Keratinocyte (primary cell): Measurements from ENCODE around the gene ARID1B. TPM values are rescaled to one million over a fixed set of nuclear protein-coding genes. Genes with fewer than 3 reads are reported as not detected.

Experiments used
- DNase-seq: peaks from one replicate; pipeline ENCODE4 v3.0.0-alpha.2; 2011; ENCODE audit warnings: low read depth, missing footprints, low spot score
- FAIRE-seq: peaks from 2 replicates; lab custom pipeline; 2011; peaks lifted over from hg19 to GRCh38; lab: Jason Lieb, UNC
- H2AFZ ChIP-seq: 2 replicates; pipeline ENCODE4 v1.6.0; 2012; ENCODE audit warnings: low read length, control low read depth, inconsistent platforms; ENCODE audit not compliant: control insufficient read depth
- H3K27ac ChIP-seq: 2 replicates; pipeline ENCODE4 v1.5.1; 2011; ENCODE audit warnings: low read length; ENCODE audit not compliant: control insufficient read depth, insufficient read depth
- H3K27me3 ChIP-seq: 3 replicates; pipeline ENCODE4 v1.6.0; 2011; ENCODE audit warnings: low read length; ENCODE audit not compliant: control insufficient read depth, insufficient read depth; ENCODE audit errors: extremely low read depth
- H3K36me3 ChIP-seq, 2 experiments: 2 replicates in 1 of 2; 3 replicates in 1 of 2; pipeline ENCODE4 v1.5.1; 2011; ENCODE audit warnings: low read length in 2 of 2, mild to moderate bottlenecking in 1 of 2; ENCODE audit not compliant: control insufficient read depth in 2 of 2, insufficient read depth in 2 of 2; ENCODE audit errors: extremely low read depth in 1 of 2
- H3K4me1 ChIP-seq: 3 replicates; pipeline ENCODE4 v1.5.1; 2011; ENCODE audit warnings: low read length; ENCODE audit not compliant: control insufficient read depth, insufficient read depth; ENCODE audit errors: extremely low read depth
- H3K4me2 ChIP-seq: 3 replicates; pipeline ENCODE4 v1.6.0; 2011; ENCODE audit warnings: low read depth, low read length; ENCODE audit not compliant: control insufficient read depth, insufficient read depth; ENCODE audit errors: extremely low read depth
- H3K4me3 ChIP-seq, 3 experiments: fragments of 200-600 bp in 1 of 3; sonication (generic) in 1 of 3; 2 replicates in 2 of 3; 3 replicates in 1 of 3; pipeline ENCODE4 v1.5.1; 2011 to 2016; ENCODE audit warnings: low read length in 3 of 3, mild to moderate bottlenecking in 3 of 3, control low read depth in 2 of 3, inconsistent platforms in 1 of 3, low read depth in 1 of 3, mixed read lengths in 1 of 3, mixed run types in 1 of 3, moderate library complexity in 1 of 3; ENCODE audit not compliant: control insufficient read depth in 2 of 3, insufficient read depth in 2 of 3; ENCODE audit errors: extremely low read depth in 1 of 3
- H3K79me2 ChIP-seq: 2 replicates; pipeline ENCODE4 v1.6.0; 2012; ENCODE audit warnings: low read length; ENCODE audit not compliant: control insufficient read depth, insufficient read depth
- H3K9ac ChIP-seq: 3 replicates; pipeline ENCODE4 v1.6.0; 2011; ENCODE audit warnings: low read length; ENCODE audit not compliant: control insufficient read depth, insufficient read depth; ENCODE audit errors: extremely low read depth
- H3K9me1 ChIP-seq: 3 replicates; pipeline ENCODE4 v1.6.0; 2011; ENCODE audit warnings: low read length; ENCODE audit not compliant: control insufficient read depth, insufficient read depth; ENCODE audit errors: extremely low read depth
- H3K9me3 ChIP-seq: 2 replicates; pipeline ENCODE4 v1.5.1; 2012; ENCODE audit warnings: low read depth, low read length; ENCODE audit not compliant: control insufficient read depth
- H4K20me1 ChIP-seq: 3 replicates; pipeline ENCODE4 v1.6.0; 2011; ENCODE audit warnings: low read length; ENCODE audit not compliant: control insufficient read depth, insufficient read depth; ENCODE audit errors: extremely low read depth
- EZH2 ChIP-seq: IDR thresholded peaks from one replicate; pipeline ENCODE4 v1.6.1; 2012; ENCODE audit warnings: inconsistent platforms, mild to moderate bottlenecking, low read length, moderate library complexity
- dilution Hi-C: fragments of 300-500 bp; cut with MboI; formaldehyde crosslinking; loops from one replicate; pipeline ENCODE4 v1.7.0; 2020; ENCODE audit warnings: low sequenced_read_pairs; ENCODE audit not compliant: extremely low pct_ligation_motif_present
- polyA plus RNA-seq, 5 experiments: library from polyadenylated mRNA; depleted of rRNA in 3 of 5; stranded (reverse) in 3 of 5; stranded (forward) in 1 of 5; unstranded in 1 of 5; fragments of >200 nt; gene quantifications; 1 replicate in 1 of 5; 2 replicates in 3 of 5; 3 replicates in 1 of 5; pipeline versions ENCODE4 v1.2.1 to v1.2.3, GENCODE V29; 2011 to 2012; ENCODE audit warnings: missing spikeins in 2 of 5, low read depth in 1 of 5, low replicate concordance in 1 of 5
- TF ChIP-seq, protein P1 (sequence below), 3 experiments: IDR thresholded peaks in 1 of 3; conservative IDR thresholded peaks in 1 of 3; optimal IDR thresholded peaks in 1 of 3; 2 replicates in 2 of 3; 3 replicates in 1 of 3; pipeline versions ENCODE3 to v1.5.1; 2011; ENCODE audit warnings: low read length in 3 of 3, mild to moderate bottlenecking in 3 of 3, moderate library complexity in 2 of 3, control low read depth in 1 of 3, inconsistent platforms in 1 of 3; ENCODE audit not compliant: insufficient read depth in 2 of 3; ENCODE audit errors: extremely low read depth in 1 of 3

Gene ARID1B
- polyA plus RNA-seq, 1 donor (not counting 4 experiments of a cell fraction or from before 2014, with no cell fraction given) = 14.9 TPM

DNA sequence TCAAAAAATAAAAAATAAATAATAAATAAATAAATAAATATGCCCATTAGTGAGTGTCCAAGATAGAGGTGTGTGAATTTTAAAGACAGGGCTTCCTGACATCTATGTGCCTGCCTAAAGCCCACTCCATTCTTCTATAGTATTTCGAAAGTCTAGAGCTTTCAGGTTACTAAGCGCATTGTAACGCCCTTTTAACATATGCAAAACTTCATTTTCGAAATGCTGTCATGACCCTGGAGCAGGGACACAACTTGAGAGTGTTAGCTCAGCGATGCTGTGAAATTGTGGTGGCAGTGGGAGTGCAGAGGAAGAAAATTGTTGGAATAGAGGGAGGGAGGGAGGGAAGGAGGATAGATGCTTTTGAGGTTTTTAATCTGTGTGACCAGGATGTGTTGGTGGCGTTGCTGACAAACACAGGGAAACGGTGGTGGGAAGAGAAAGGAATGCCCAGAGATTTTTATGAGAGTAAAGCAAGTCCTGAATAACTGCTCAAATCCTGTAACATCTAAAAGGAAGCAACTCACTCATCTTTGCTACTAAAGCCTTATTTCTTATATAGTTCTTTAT is 169.3 kb downstream of the ARID1B start:
- Histone ChIP-seq H3K27me3 (no peaks in the 10 kb centered on the region), H3K4me1 (peaks cover 53% of the 10 kb centered on the region), H4K20me1 (no peaks in the 10 kb centered on the region), H3K9me1 (no peaks in the 10 kb centered on the region), H3K9me3 (no peaks in the 10 kb centered on the region), H3K79me2 (peaks cover 39% of the 10 kb centered on the region), H3K4me3 (no peak overlapping the region), H3K36me3 (no peaks in the 10 kb centered on the region), H3K9ac (no peak overlapping the region), H3K27ac (no peak overlapping the region), H3K4me2 (no peak overlapping the region), H2AFZ (no peak overlapping the region)
- DNase-seq = no peak
- dilution Hi-C loops = no loop called here
- TF ChIP-seq, protein P1, sequence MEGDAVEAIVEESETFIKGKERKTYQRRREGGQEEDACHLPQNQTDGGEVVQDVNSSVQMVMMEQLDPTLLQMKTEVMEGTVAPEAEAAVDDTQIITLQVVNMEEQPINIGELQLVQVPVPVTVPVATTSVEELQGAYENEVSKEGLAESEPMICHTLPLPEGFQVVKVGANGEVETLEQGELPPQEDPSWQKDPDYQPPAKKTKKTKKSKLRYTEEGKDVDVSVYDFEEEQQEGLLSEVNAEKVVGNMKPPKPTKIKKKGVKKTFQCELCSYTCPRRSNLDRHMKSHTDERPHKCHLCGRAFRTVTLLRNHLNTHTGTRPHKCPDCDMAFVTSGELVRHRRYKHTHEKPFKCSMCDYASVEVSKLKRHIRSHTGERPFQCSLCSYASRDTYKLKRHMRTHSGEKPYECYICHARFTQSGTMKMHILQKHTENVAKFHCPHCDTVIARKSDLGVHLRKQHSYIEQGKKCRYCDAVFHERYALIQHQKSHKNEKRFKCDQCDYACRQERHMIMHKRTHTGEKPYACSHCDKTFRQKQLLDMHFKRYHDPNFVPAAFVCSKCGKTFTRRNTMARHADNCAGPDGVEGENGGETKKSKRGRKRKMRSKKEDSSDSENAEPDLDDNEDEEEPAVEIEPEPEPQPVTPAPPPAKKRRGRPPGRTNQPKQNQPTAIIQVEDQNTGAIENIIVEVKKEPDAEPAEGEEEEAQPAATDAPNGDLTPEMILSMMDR (optimal IDR thresholded peaks at IDR 0.05 in 1 of 3, IDR thresholded peaks at IDR 0.05 in 1 of 3, conservative IDR thresholded peaks at IDR 0.05 in 1 of 3; ENCODE audit: extremely low read depth in 1 of 3, insufficient read depth in 2 of 3, low read length in 3 of 3) = no peak
- no peak for TF ChIP-seq EZH2
- no peak for FAIRE-seq

DNA sequence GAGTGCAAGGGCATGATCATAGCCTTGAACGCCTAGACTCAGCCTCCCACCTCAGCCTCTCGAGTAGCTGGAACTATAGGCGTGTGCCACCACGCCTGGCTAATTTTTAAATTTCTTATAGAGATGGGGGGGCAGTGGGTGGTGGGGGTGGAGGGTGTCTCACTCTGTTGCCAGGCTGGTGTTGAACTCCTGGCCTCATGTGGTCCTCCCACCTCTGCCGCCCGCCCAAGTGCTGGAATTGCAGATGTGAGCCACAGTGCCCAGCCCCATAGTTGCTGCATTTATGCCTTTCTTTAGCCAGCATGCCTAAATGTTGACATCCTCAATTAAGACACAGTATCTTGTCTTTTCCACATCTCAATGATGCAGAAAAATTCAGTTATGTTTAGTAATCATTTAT is 171.1 kb downstream of the ARID1B start:
- dilution Hi-C loops = no loop called here
- Histone ChIP-seq H3K27ac (peak overlapping the region; percentile 90), H3K79me2 (peaks cover 40% of the 10 kb centered on the region), H3K9me1 (no peaks in the 10 kb centered on the region), H3K27me3 (no peaks in the 10 kb centered on the region), H3K4me2 (peak overlapping the region; percentile 90), H3K4me3 (no peak overlapping the region), H3K36me3 (no peaks in the 10 kb centered on the region), H3K9ac (peak overlapping the region; percentile 1), H4K20me1 (no peaks in the 10 kb centered on the region), H3K9me3 (no peaks in the 10 kb centered on the region), H2AFZ (no peak overlapping the region), H3K4me1 (peaks cover 58% of the 10 kb centered on the region)
- DNase-seq (no peak), FAIRE-seq (no peak)
- TF ChIP-seq, protein P1 (optimal IDR thresholded peaks at IDR 0.05 in 1 of 3, IDR thresholded peaks at IDR 0.05 in 1 of 3, conservative IDR thresholded peaks at IDR 0.05 in 1 of 3; ENCODE audit: extremely low read depth in 1 of 3, insufficient read depth in 2 of 3, low read length in 3 of 3) = no peak
- no peak for TF ChIP-seq EZH2
